ENCODE results near the gene KRT5.
"Not testable (repeated sequence)": the region's sequence is repeated elsewhere in the genome, so short reads cannot be mapped to it uniquely, and the experiment has no call there.

Gene KRT5

GRCh38 chr12:52493172-52493571, 27.0 kb downstream of the KRT5 start, which contains the start of gene KRT6A:
TSS of gene KRT6A (minus strand) at chr12:52493257. CDS start at chr12:52493188, 69 bp downstream.
- DNase-seq, result no peak

DNA sequence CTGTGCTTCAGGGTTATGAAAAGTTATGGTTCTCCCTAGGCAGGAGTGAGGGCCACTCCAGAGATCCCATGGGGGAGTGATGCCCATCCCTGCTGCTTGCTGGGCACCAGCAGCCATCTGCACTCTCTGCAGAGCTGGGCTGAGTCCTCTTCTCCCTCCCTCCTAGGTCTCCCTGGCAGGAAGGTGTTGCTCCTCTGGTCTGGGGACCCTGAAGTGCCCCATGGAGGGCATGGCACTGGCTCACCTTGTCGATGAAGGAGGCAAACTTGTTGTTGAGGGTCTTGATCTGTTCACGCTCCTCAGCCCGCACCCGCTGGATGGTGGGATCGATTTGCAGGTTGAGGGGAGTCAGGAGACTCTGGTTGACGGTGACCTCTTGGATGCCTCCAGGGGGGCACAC, 27.8 kb downstream of the KRT5 start:
- not testable (repeated sequence) for DNase-seq

GRCh38 chr12:52491495-52491894, 28.7 kb downstream of the KRT5 start:
- not testable (repeated sequence) for DNase-seq

- no peak for DNase-seq
Observed at GRCh38 chr12:52488736-52489135, 31.5 kb downstream of the KRT5 start.

DNA sequence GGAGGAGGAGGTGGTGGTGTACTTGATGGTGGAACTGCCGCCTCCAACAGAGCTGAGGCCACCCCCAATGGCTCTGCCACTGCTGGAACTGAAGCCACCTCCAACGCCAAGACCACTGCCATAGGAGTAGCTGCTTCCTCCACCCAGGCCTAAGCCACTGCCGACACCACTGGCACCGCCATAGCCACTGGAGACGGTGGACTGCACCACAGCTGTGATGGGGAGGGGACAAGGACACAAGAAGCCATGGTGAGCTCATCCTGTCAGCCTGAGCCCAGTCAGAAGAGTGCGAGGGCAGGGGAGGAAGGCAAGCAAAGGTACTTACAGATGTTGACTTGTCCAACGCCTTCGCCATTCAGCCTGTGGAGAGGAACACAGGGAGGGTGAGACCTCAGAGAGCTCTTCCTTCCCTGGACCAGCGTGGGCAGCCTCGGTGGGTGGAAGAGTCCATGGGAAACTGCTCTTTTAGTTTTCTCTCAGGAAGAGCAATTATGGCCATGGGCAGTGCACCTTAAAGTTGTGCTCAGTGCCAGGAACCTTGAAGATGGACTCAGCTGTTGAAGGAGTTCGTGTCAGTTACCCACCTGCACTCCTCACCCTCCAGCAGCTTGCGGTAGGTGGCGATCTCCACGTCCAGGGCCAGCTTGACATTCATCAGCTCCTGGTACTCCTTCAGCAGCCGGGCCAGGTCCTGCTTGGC, 32.3 kb downstream of the KRT5 start:
- not testable (repeated sequence) for DNase-seq

GRCh38 chr12:52487211-52487610, 33.0 kb downstream of the KRT5 start:
- DNase-seq, result no peak

- DNase-seq, result no peak
Observed at GRCh38 chr12:52486166-52487105, 33.8 kb downstream of the KRT5 start.

GRCh38 chr12:52480073-52480472, 40.1 kb downstream of the KRT5 start:
- DNase-seq, result no peak

DNA sequence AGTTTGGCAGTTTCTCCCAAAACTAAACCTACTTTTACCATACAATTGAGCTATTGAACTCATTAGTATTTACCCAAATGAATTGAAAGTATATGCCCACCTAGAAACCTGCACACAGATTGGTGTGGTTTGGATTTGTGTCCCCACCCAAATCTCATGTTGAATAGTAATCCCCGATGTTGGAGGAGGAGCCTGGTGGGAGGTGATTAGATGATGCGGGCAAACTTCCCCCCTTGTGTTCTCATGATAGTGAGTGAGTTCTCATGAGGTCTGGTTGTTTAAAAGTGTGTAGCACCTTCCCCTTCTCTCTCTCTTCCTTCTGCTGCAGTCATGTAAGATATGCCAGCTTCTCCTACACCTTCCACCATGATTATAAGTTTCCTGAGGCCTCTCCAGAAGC, 42.5 kb downstream of the KRT5 start:
- DNase-seq, result no peak

DNA sequence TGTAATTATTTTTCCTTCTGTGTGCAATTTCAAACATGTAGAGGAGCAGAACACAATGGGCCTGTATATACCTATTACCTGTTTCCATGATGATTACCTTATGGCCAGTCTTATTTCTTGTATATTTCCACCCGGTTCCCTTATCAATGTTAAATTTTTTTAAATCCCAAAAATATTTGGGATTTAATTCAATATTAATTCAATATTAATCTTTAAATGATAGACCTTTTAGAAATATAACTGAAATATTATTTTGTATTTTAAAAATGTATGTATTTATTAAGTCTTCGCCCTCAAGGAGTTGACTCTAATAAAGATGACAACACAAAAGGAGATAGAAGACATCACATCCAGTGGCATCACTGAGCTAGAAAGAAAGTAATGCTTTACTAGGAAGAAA, 46.0 kb downstream of the KRT5 start:
- DNase-seq, result no peak

DNA sequence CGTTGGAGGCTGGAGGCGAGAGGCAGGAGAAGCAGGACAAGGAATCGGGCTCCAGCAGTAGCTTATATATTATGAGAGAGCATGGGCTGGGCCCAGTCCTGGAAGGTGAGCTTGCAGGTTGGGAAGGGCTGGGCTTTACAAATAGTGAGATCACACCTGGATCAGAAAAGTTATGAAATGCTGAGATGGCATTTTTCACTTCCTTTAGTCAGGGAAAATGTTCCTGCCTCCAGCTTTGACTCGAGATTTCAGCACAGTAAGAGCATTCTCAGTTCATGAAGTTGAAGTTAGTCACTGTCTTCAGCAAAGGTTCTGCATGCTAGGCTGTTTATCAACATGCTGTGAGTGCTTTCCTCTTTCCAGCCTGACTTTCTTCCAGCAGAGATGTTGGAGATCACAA, 46.4 kb downstream of the KRT5 start, which contains the start of gene KRT6C:
Gene KRT6C, minus strand, starts transcription at position 38 of the 400 bp plus-strand sequence. CDS start 68 bp downstream, outside the sequence.
- no peak for DNase-seq

DNA sequence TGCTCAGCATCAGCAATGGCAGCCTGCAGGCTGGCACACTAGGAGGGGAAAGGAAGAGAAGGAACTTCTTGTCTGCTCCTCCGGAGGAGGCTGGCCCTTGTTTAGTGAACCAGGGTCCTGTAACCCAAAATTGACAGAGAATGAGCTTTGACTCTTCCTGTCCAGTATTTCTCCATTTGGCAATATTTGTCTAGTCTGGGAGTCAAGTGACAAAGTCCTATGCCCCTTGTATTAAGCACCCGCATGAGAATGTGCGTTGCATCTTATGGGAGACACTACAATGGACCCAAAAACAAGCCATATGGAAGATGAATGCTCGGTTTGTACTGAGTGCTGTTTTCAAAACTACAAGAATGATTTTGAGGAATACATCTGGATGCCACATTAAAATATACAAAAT, 50.3 kb downstream of the KRT5 start:
- no peak for DNase-seq

GRCh38 chr12:52464897-52465296, 55.3 kb downstream of the KRT5 start:
- DNase-seq, result no peak

All from stimulated activated naive CD4-positive, alpha-beta T cell treated with Interleukin-2 at 50 U/mL for 16 hours (primary cell).